MCF 10A (cell line): ENCODE data around the gene SMYD3. TPM values are rescaled to one million over a fixed set of nuclear protein-coding genes. Genes with fewer than 3 reads are reported as not detected.

Experiments used
- BruUV-seq: library from RNA; stranded (reverse); fragments of 400-500 nt; replicated peaks from 2 replicates; lab custom pipeline; 2021; lab: Mats Ljungman, UMichigan
- CTCF ChIA-PET: fragments of 300-600 bp; sonication (Branson Sonifier 250); formaldehyde crosslinking; extraction: SDS; loops from one replicate; lab custom pipeline; 2021; ENCODE audit warnings: antibody characterized with exemption, inconsistent platforms; lab: Yijun Ruan, JAX
- POLR2A ChIA-PET: fragments of 300-600, 350-650 bp; sonication (Branson Sonifier 250); formaldehyde crosslinking; extraction: SDS; loops from one replicate; lab custom pipeline; 2020; ENCODE audit warnings: antibody characterized with exemption, inconsistent platforms; lab: Yijun Ruan, JAX
- DNase-seq: peaks from one replicate; pipeline ENCODE4 v3.0.0-alpha.2; 2018; ENCODE audit not compliant: unreplicated experiment
- H3K27ac Mint-ChIP-seq: one replicate; pipeline ENCODE4 v1.8.0; 2022; ENCODE audit warnings: mild to moderate bottlenecking, low read depth, mixed read lengths; ENCODE audit not compliant: unreplicated experiment
- H3K27me3 Mint-ChIP-seq: one replicate; pipeline ENCODE4 v1.8.0; 2022; ENCODE audit warnings: mixed read lengths; ENCODE audit not compliant: insufficient read depth, unreplicated experiment
- H3K36me3 Mint-ChIP-seq: one replicate; pipeline ENCODE4 v1.8.0; 2022; ENCODE audit warnings: mild to moderate bottlenecking, moderate library complexity, mixed read lengths; ENCODE audit not compliant: insufficient read depth, unreplicated experiment
- H3K4me1 Mint-ChIP-seq: one replicate; pipeline ENCODE4 v1.8.0; 2022; ENCODE audit warnings: mixed read lengths; ENCODE audit not compliant: insufficient read depth, unreplicated experiment
- H3K4me3 Mint-ChIP-seq: one replicate; pipeline ENCODE4 v1.8.0; 2022; ENCODE audit warnings: mild to moderate bottlenecking, moderate library complexity, mixed read lengths; ENCODE audit not compliant: unreplicated experiment
- H3K9me3 Mint-ChIP-seq: one replicate; pipeline ENCODE4 v1.8.0; 2022; ENCODE audit warnings: mixed read lengths; ENCODE audit not compliant: unreplicated experiment
- CTCF ChIP-seq: fragments of 200-600 bp; IDR thresholded peaks from one replicate; pipeline ENCODE4 v1.8.0; 2022; ENCODE audit warnings: antibody characterized with exemption, mild to moderate bottlenecking; ENCODE audit not compliant: unreplicated experiment
- intact Hi-C: fragments of 100-400 bp; cut with micrococcal nuclease; formaldehyde crosslinking; loops from 2 replicates; pipeline ENCODE4 v1.14.1; 2022
- total RNA-seq: library from RNA; stranded (reverse); gene quantifications from 2 replicates; pipeline ENCODE4 v1.2.3, GENCODE V29; 2022

The SMYD3 gene
- total RNA-seq, 1 experiment from 2014 or later = 26.9 TPM

- no TSS peak for BruUV-seq
- TF ChIP-seq CTCF = no peak
- intact Hi-C loops = no loop called here
- DNase-seq = no peak
- Mint-ChIP-seq H3K27me3 (no peaks in the 10 kb centered on the region), H3K9me3 (peaks cover 7% of the 10 kb centered on the region), H3K27ac (no peak overlapping the region), H3K4me3 (no peak overlapping the region), H3K4me1 (no peaks in the 10 kb centered on the region), H3K36me3 (no peaks in the 10 kb centered on the region)
- ChIA-PET POLR2A (no interaction called here), CTCF (interaction anchor here (0.8 kb wide), 1 partner anchor 1787 kb away, joined by 3 read pairs; no protein-coding TSS in a partner anchor)
Measured at GRCh38 chr1:245752561-245752960, 754.5 kb downstream of the SMYD3 start.

- DNase-seq = no peak
- POLR2A ChIA-PET = no interaction called here
- Mint-ChIP-seq H3K4me3 (no peak overlapping the region), H3K4me1 (no peaks in the 10 kb centered on the region), H3K27ac (no peak overlapping the region), H3K27me3 (no peaks in the 10 kb centered on the region), H3K36me3 (no peaks in the 10 kb centered on the region), H3K9me3 (peaks cover 7% of the 10 kb centered on the region)
- intact Hi-C loops = no loop called here
- no TSS peak for BruUV-seq
- TF ChIP-seq CTCF = no peak
- CTCF ChIA-PET = interaction anchor here (0.8 kb wide), 1 partner anchor 1787 kb away, joined by 3 read pairs; no protein-coding TSS in a partner anchor
Measured at GRCh38 chr1:245751726-245752470, 755.2 kb downstream of the SMYD3 start.

GRCh38 chr1:245751116-245751515 lies 756.0 kb downstream of the SMYD3 start:
- intact Hi-C loops = no loop called here

More at GRCh38 chr1:245751116-245751515, 756.0 kb downstream of the SMYD3 start:
- Mint-ChIP-seq H3K4me1 (no peaks in the 10 kb centered on the region), H3K27me3 (no peaks in the 10 kb centered on the region), H3K27ac (no peak overlapping the region), H3K9me3 (peaks cover 10% of the 10 kb centered on the region), H3K4me3 (no peak overlapping the region), H3K36me3 (no peaks in the 10 kb centered on the region)
- ChIA-PET POLR2A (no interaction called here), CTCF (interaction anchor here (1.2 kb wide), 1 partner anchor 15 kb away, joined by 3 read pairs; no protein-coding TSS in a partner anchor)
- TF ChIP-seq CTCF = no peak
- no TSS peak for BruUV-seq
- no peak for DNase-seq
